ENCODE results near the gene CAMSAP2. TPM values are rescaled to one million over a fixed set of nuclear protein-coding genes. Genes with fewer than 3 reads are reported as not detected.

CAMSAP2 gene
- total and polyA plus RNA-seq, 2 of the 8 experiments (the other 6 are each of a cell fraction or from before 2014, with no cell fraction given): 4.2 to 27.6 TPM

DNA sequence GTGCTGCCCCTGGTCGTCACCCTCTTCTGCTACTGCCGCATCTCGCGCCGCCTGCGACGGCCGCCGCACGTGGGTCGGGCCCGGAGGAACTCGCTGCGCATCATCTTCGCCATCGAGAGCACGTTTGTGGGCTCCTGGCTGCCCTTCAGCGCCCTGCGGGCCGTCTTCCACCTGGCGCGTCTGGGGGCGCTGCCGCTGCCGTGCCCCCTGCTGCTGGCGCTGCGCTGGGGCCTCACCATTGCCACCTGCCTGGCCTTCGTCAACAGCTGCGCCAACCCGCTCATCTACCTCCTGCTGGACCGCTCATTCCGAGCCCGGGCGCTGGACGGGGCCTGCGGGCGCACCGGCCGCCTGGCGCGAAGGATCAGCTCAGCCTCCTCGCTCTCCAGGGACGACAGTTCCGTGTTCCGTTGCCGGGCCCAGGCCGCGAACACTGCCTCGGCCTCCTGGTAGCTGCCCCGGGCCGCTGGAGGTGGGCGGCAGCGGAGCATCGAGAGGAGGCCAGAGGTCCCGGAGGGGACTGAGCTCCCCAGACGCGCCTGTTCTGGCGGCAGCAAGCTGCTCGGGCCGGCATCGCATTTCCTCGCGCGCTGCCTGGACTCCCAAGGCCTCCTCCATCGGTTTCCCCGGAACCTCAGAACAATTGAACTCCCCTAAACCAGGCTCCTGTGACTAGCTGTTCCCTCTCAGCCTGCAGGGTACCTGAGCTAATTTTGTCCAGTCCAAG lies 135.1 kb downstream of the CAMSAP2 start:
- H3K23me2 ChIP-seq (ENCODE audit: low read depth, low read length): no peaks in the 10 kb centered on the region
- H3K4me2 ChIP-seq (ENCODE audit: insufficient read depth in 1 of 2, low read depth in 2 of 2, low read length in 2 of 2): no peak overlapping the region
- H2BK15ac ChIP-seq (ENCODE audit: low read length): no peak overlapping the region
- no peaks in the 10 kb centered on the region for H3K36me3 ChIP-seq (ENCODE audit: control insufficient read depth in 2 of 4, insufficient read depth in 4 of 4, low read length in 3 of 4)
- no peak overlapping the region for H4K91ac ChIP-seq (replicated peaks; ENCODE audit: insufficient read length, low read length)
- no peak overlapping the region for H4K5ac ChIP-seq (ENCODE audit: insufficient read length, low read depth, low read length)
- no peak overlapping the region for H3K4me3 ChIP-seq (ENCODE audit: extremely low read depth in 1 of 4, insufficient read depth in 2 of 4, low read depth in 3 of 4, low read length in 4 of 4)
- no peaks in the 10 kb centered on the region for H3K27me3 ChIP-seq (replicated peaks in 1 of 4; ENCODE audit: control insufficient read depth in 3 of 4, extremely low read depth in 1 of 4, insufficient read depth in 3 of 4, low read length in 3 of 4)
- DNase-seq (ENCODE audit: low read depth in 1 of 2, low spot score in 2 of 2) (peak in 1 of 2 experiments; percentile 53), FAIRE-seq (no peak)
- H3K79me1 ChIP-seq (ENCODE audit: low read depth, low read length): no peaks in the 10 kb centered on the region
- H3K27ac ChIP-seq (ENCODE audit: low read depth, low read length): no peak overlapping the region
- 0 out of 2 replicates have a peak overlapping the region, but pooled peaks have one; percentile 61 for H2AFZ ChIP-seq (ENCODE audit: low read length)
- H3K18ac ChIP-seq (ENCODE audit: extremely low read depth, low read length): no peak overlapping the region
- peak overlapping the region; percentile 70 for H4K8ac ChIP-seq (ENCODE audit: extremely low read depth, insufficient read depth, low read length)
- no peak overlapping the region for H2BK5ac ChIP-seq (ENCODE audit: low read depth, low read length)
- H3K23ac ChIP-seq (ENCODE audit: insufficient read length): no peak overlapping the region
- ChIA-PET CTCF (ENCODE audit: partially characterized antibody) (interaction anchor here (0.9 to 1.9 kb wide), 2 partner anchors 17 to 62 kb away, joined by 3 to 9 read pairs; no protein-coding TSS in a partner anchor), POLR2A (ENCODE audit: partially characterized antibody) (interaction anchor here (0.7 to 3.1 kb wide), 5 partner anchors 9 to 26 kb away, joined by 3 to 31 read pairs (median 3); partner anchors contain the start of gene INAVA)
- H2BK12ac ChIP-seq (ENCODE audit: low read depth, low read length): no peak overlapping the region
- no peak overlapping the region for H3K9ac ChIP-seq (replicated peaks in 1 of 4; ENCODE audit: extremely low read depth in 1 of 4, low read depth in 3 of 4, low read length in 3 of 4)
- WGBS, 2 experiments (ENCODE audit: extremely low coverage in 1 of 2, insufficient coverage in 1 of 2, insufficient read length in 1 of 2, insufficient replicate concordance in 2 of 2, low coverage in 1 of 2, low lambda C conversion rate in 2 of 2, missing lambda C conversion rate in 1 of 2): 92% methylated on average over 42 of the region's 66 CpGs; no CpG with 5 or more reads in 1 of the 2 experiments
- no peak overlapping the region for H3K56ac ChIP-seq (replicated peaks; ENCODE audit: insufficient read length, low read depth, low read length)
- H4K20me1 ChIP-seq (replicated peaks in 1 of 2; ENCODE audit: control insufficient read depth in 1 of 2, insufficient read depth in 2 of 2, low read length in 2 of 2): no peaks in the 10 kb centered on the region
- H2BK20ac ChIP-seq (ENCODE audit: low read length): no peak overlapping the region
- no peak overlapping the region for H3K14ac ChIP-seq (ENCODE audit: insufficient read length)
- H3K4me1 ChIP-seq (replicated peaks in 1 of 4; ENCODE audit: control insufficient read depth in 3 of 4, insufficient read depth in 4 of 4, low read length in 3 of 4): peaks cover 0 to 8% (median 4%) of the 10 kb centered on the region in 4 experiments; a peak in 4 of 7 replicates
- H3K4ac ChIP-seq (replicated peaks; ENCODE audit: insufficient read length, low read depth, low read length): no peak overlapping the region
- no peaks in the 10 kb centered on the region for H3K9me3 ChIP-seq (ENCODE audit: insufficient read depth in 2 of 2, low read depth in 1 of 2, low read length in 1 of 2)
- H2AK5ac ChIP-seq (ENCODE audit: low read depth, low read length): no peak overlapping the region
- H2BK120ac ChIP-seq (replicated peaks; ENCODE audit: low read depth, low read length): no peak overlapping the region
- no peaks in the 10 kb centered on the region for H3K79me2 ChIP-seq (ENCODE audit: control insufficient read depth in 1 of 2, insufficient read depth in 2 of 2, low read length in 2 of 2)
- TF ChIP-seq RFX5 (IDR thresholded peaks at IDR 0.05; ENCODE audit: borderline replicate concordance, low read depth, low read length): no peak
- no peak for TF ChIP-seq RBBP5 (IDR thresholded peaks at IDR 0.05; ENCODE audit: borderline replicate concordance, low read depth, low read length)
- TF ChIP-seq MAFK (IDR thresholded peaks at IDR 0.05; ENCODE audit: low read depth, low read length): no peak
- TF ChIP-seq RNF2 (IDR thresholded peaks at IDR 0.05; ENCODE audit: borderline replicate concordance, low read depth, low read length, missing control alignments, poor library complexity, severe bottlenecking): no peak
- TF ChIP-seq PHF8 (conservative IDR thresholded peaks at IDR 0.05; ENCODE audit: low read depth, low read length): no peak
- TF ChIP-seq, protein P1, sequence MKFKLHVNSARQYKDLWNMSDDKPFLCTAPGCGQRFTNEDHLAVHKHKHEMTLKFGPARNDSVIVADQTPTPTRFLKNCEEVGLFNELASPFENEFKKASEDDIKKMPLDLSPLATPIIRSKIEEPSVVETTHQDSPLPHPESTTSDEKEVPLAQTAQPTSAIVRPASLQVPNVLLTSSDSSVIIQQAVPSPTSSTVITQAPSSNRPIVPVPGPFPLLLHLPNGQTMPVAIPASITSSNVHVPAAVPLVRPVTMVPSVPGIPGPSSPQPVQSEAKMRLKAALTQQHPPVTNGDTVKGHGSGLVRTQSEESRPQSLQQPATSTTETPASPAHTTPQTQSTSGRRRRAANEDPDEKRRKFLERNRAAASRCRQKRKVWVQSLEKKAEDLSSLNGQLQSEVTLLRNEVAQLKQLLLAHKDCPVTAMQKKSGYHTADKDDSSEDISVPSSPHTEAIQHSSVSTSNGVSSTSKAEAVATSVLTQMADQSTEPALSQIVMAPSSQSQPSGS (IDR thresholded peaks at IDR 0.05; ENCODE audit: low read length): no peak
- TF ChIP-seq KDM5A (IDR thresholded peaks at IDR 0.05; ENCODE audit: low read length): no peak
- no peak for TF ChIP-seq TBP (IDR thresholded peaks at IDR 0.05; ENCODE audit: low read depth, low read length)
- TF ChIP-seq SIRT6 (IDR thresholded peaks at IDR 0.05; ENCODE audit: low read length): no peak
- no peak for TF ChIP-seq HDAC6 (IDR thresholded peaks at IDR 0.05; ENCODE audit: low read depth, low read length)
- no peak for TF ChIP-seq NRF1 (IDR thresholded peaks at IDR 0.05; ENCODE audit: low read depth, low read length)
